Cardiac muscle cell (in vitro differentiated cells and primary cell): Measurements from ENCODE around the gene TSPOAP1. TPM values are rescaled to one million over a fixed set of nuclear protein-coding genes. Genes with fewer than 3 reads are reported as not detected.
A peak's percentile ranks its signal among the peaks of the same experiment; 100 is the strongest.

Experiments used
- DNase-seq, 2 donors: peaks; one replicate each; pipeline versions ENCODE4 v3.0.0 to v3.0.0-alpha.2; 2010 to 2017; ENCODE audit warnings: low read depth in 1 of 2, low spot score in 1 of 2
- H3K27ac ChIP-seq: fragments of 200-600 bp; sonication (generic); 2 replicates; pipeline ENCODE4 v1.5.1; 2016
- H3K27me3 ChIP-seq: fragments of 200-600 bp; sonication (generic); 2 replicates; pipeline ENCODE4 v1.6.0; 2016; ENCODE audit warnings: control low read depth
- H3K36me3 ChIP-seq: fragments of 200-600 bp; sonication (generic); 2 replicates; pipeline ENCODE4 v1.5.1; 2016; ENCODE audit warnings: control low read depth
- H3K4me1 ChIP-seq: fragments of 200-600 bp; sonication (generic); 2 replicates; pipeline ENCODE4 v1.8.1; 2017; ENCODE audit warnings: low read depth, mild to moderate bottlenecking, mixed run types
- H3K4me3 ChIP-seq: fragments of 200-600 bp; sonication (generic); 2 replicates; pipeline ENCODE4 v1.5.1; 2016; ENCODE audit warnings: mild to moderate bottlenecking
- H3K9me3 ChIP-seq: fragments of 200-600 bp; sonication (generic); 2 replicates; pipeline ENCODE4 v1.5.1; 2017; ENCODE audit warnings: low read depth, mild to moderate bottlenecking, control low read depth
- CTCF ChIP-seq: IDR thresholded peaks from 2 replicates; pipeline ENCODE4 v1.5.1; 2012; ENCODE audit warnings: low read depth, mild to moderate bottlenecking, low read length
- polyA plus RNA-seq: library from polyadenylated mRNA; unstranded; fragments of >200 nt; fragmentation: Nextera tagmentation; extraction: Ambion mirVana; gene quantifications from 2 replicates; pipeline ENCODE4 v1.2.1, GENCODE V29; 2016
- total RNA-seq: library from RNA; depleted of rRNA; stranded (reverse); fragments of >200 nt; gene quantifications from 2 replicates; pipeline ENCODE4 v1.2.3, GENCODE V29; 2016

TSPOAP1 gene
- total and polyA plus RNA-seq, 2 experiments from 2014 or later, result 77.5 to 92.1 TPM

- no peak for TF ChIP-seq CTCF
- no peaks in the 10 kb centered on the region for H3K4me1 ChIP-seq
- H3K27ac ChIP-seq, result no peak within 1 kb of the TSS
- no peaks in the 10 kb centered on the region for H3K36me3 ChIP-seq
- no peak for DNase-seq
- H3K9me3 ChIP-seq, result no peaks in the 10 kb centered on the region
- H3K27me3 ChIP-seq, result no peaks in the 10 kb centered on the region
- H3K4me3 ChIP-seq, result no peak within 1 kb of the TSS
These were observed 47.9 kb downstream of the TSPOAP1 start, which contains the start of gene MPO for GRCh38 chr17:58280480-58281217. MPO (minus strand) TSS chr17:58280935; CDS start chr17:58280758, 177 bp downstream.

- H3K4me3 ChIP-seq, result no peak overlapping the region
- no peaks in the 10 kb centered on the region for H3K27me3 ChIP-seq
- no peak for DNase-seq
- H3K4me1 ChIP-seq, result no peaks in the 10 kb centered on the region
- no peaks in the 10 kb centered on the region for H3K9me3 ChIP-seq
- no peaks in the 10 kb centered on the region for H3K36me3 ChIP-seq
- TF ChIP-seq CTCF, result no peak
- no peak overlapping the region for H3K27ac ChIP-seq
These were observed 48.7 kb downstream of the TSPOAP1 start for GRCh38 chr17:58279736-58280479.

- H3K27me3 ChIP-seq, result no peaks in the 10 kb centered on the region
- peak in 1 of 2 donors; percentile 68 for DNase-seq
- no peaks in the 10 kb centered on the region for H3K36me3 ChIP-seq
- no peak overlapping the region for H3K27ac ChIP-seq
- H3K4me1 ChIP-seq, result no peaks in the 10 kb centered on the region
- H3K9me3 ChIP-seq, result no peaks in the 10 kb centered on the region
- TF ChIP-seq CTCF, result no peak
- no peak overlapping the region for H3K4me3 ChIP-seq
These were observed 49.4 kb downstream of the TSPOAP1 start for GRCh38 chr17:58279016-58279711.

GRCh38 chr17:58278661-58279015 lies 50.0 kb downstream of the TSPOAP1 start:
- Histone ChIP-seq H3K36me3 (no peaks in the 10 kb centered on the region), H3K9me3 (no peaks in the 10 kb centered on the region), H3K27me3 (no peaks in the 10 kb centered on the region), H3K4me1 (no peaks in the 10 kb centered on the region), H3K4me3 (no peak overlapping the region), H3K27ac (no peak overlapping the region)
- TF ChIP-seq CTCF, result no peak
- DNase-seq, result no peak

GRCh38 chr17:58277802-58278595 lies 50.6 kb downstream of the TSPOAP1 start:
- no peaks in the 10 kb centered on the region for H3K9me3 ChIP-seq
- no peaks in the 10 kb centered on the region for H3K27me3 ChIP-seq
- H3K27ac ChIP-seq, result no peak overlapping the region
- no peak for DNase-seq
- no peak overlapping the region for H3K4me3 ChIP-seq
- no peak for TF ChIP-seq CTCF
- H3K4me1 ChIP-seq, result no peaks in the 10 kb centered on the region
- no peaks in the 10 kb centered on the region for H3K36me3 ChIP-seq
